Thymus (tissue), 11 donors: ENCODE measurements around the gene MIS18A. TPM values are rescaled to one million over a fixed set of nuclear protein-coding genes. Genes with fewer than 3 reads are reported as not detected.

ENCODE experiments used
- DNase-seq, 9 donors: peaks; one replicate each; pipeline ENCODE4 v3.0.0-alpha.2; 2013; ENCODE audit warnings: low spot score in 9 of 9, low read depth in 6 of 9, missing footprints in 1 of 9
- H3K27ac ChIP-seq, 2 donors: one replicate each; pipeline ENCODE4 v1.5.1; 2013; ENCODE audit warnings: control low read depth in 1 of 2, low read depth in 1 of 2, low read length in 1 of 2, mild to moderate bottlenecking in 1 of 2, moderate library complexity in 1 of 2
- H3K27me3 ChIP-seq, 2 donors: one replicate each; pipeline ENCODE4 v1.5.1; 2013; ENCODE audit warnings: low read length in 1 of 2; ENCODE audit not compliant: control insufficient read depth in 2 of 2, insufficient read depth in 1 of 2
- H3K36me3 ChIP-seq, 2 donors: one replicate each; pipeline ENCODE4 v1.5.1; 2013; ENCODE audit warnings: low read length in 1 of 2, mild to moderate bottlenecking in 1 of 2, moderate library complexity in 1 of 2; ENCODE audit not compliant: control insufficient read depth in 2 of 2, insufficient read depth in 2 of 2
- H3K4me1 ChIP-seq, 2 donors: one replicate each; pipeline ENCODE4 v1.5.1; 2013; ENCODE audit warnings: low read length in 2 of 2; ENCODE audit not compliant: control insufficient read depth in 2 of 2, insufficient read depth in 2 of 2
- H3K4me3 ChIP-seq, 2 donors: one replicate each; pipeline ENCODE4 v1.5.1; 2013; ENCODE audit warnings: low read length in 2 of 2, control low read depth in 1 of 2, mild to moderate bottlenecking in 1 of 2
- H3K9me3 ChIP-seq, 2 donors: one replicate each; pipeline ENCODE4 v1.5.1; 2013; ENCODE audit warnings: low read length in 1 of 2, mild to moderate bottlenecking in 1 of 2; ENCODE audit not compliant: control insufficient read depth in 2 of 2, insufficient read depth in 1 of 2
- WGBS: extraction: QIAGEN DNeasy Blood & Tissue Kit; methylation state at CpG from one replicate; pipeline ENCODE4 v1.1.7; 2013; 5-methylcytosine and 5-hydroxymethylcytosine counted together
- polyA plus RNA-seq: library from polyadenylated mRNA; stranded (reverse); fragments of 200-250 nt; gene quantifications from one replicate; pipeline ENCODE4 v1.2.3, GENCODE V29; 2013
- total RNA-seq: library from RNA; stranded (reverse); fragments of 120-200 nt; gene quantifications from one replicate; pipeline ENCODE4 v1.2.4, GENCODE V29; 2013
- donor health status: healthy.

The MIS18A gene
- total and polyA plus RNA-seq, 2 donors, result 12.5 to 16.5 TPM

- Histone ChIP-seq H3K9me3 (no peaks in the 10 kb centered on the region), H3K4me3 (no peak overlapping the region), H3K4me1 (no peaks in the 10 kb centered on the region), H3K27me3 (no peaks in the 10 kb centered on the region), H3K36me3 (no peaks in the 10 kb centered on the region), H3K27ac (no peak overlapping the region)
- 97% methylated on average over 6 of the region's 6 CpGs for WGBS
- DNase-seq, result no peak
These were observed 20.8 kb upstream of the MIS18A start for GRCh38 chr21:32299695-32300094.

- no peaks in the 10 kb centered on the region for H3K36me3 ChIP-seq
- DNase-seq, result no peak
- H3K27ac ChIP-seq, result no peak within 1 kb of the TSS
- H3K27me3 ChIP-seq, result no peaks in the 10 kb centered on the region
- no peaks in the 10 kb centered on the region for H3K4me1 ChIP-seq
- no peaks in the 10 kb centered on the region for H3K9me3 ChIP-seq
- WGBS, result 97% methylated on average over 14 of the region's 14 CpGs
- no peak within 1 kb of the TSS for H3K4me3 ChIP-seq
These were observed 19.8 kb upstream of the MIS18A start, which contains the start of gene MRAP for GRCh38 chr21:32298658-32299081. Gene MRAP (plus strand): TSS chr21:32298855. CDS start chr21:32298972, 117 bp downstream.

- WGBS, result 97% methylated on average over 6 of the region's 6 CpGs
- Histone ChIP-seq H3K27ac (no peak overlapping the region), H3K4me1 (no peaks in the 10 kb centered on the region), H3K27me3 (no peaks in the 10 kb centered on the region), H3K4me3 (no peak overlapping the region), H3K9me3 (no peaks in the 10 kb centered on the region), H3K36me3 (no peaks in the 10 kb centered on the region)
- DNase-seq, result no peak
These were observed 19.3 kb upstream of the MIS18A start for GRCh38 chr21:32298148-32298559.

DNA sequence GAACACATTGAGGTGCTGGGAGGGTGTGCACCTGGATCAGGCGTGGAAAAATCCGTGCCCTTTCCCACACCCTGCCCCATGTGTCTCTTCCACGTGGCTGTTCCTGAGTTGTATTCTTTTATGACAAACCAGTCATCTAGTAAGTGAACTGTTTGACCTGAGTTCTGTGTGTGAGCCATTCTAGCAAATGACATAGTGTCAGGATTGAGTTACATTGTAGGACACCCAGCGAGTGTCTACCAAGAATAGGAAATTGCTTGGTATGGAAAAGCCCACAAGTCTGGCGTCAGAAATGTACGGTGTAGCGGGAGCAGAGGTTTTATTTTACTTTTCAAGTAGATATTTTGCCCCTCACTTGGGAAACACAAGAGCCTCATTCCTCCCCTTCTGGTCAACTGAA, 18.6 kb upstream of the MIS18A start:
- H3K4me1 ChIP-seq, result no peaks in the 10 kb centered on the region
- DNase-seq, result no peak
- H3K27me3 ChIP-seq, result no peaks in the 10 kb centered on the region
- no peaks in the 10 kb centered on the region for H3K9me3 ChIP-seq
- no peak overlapping the region for H3K4me3 ChIP-seq
- no peak overlapping the region for H3K27ac ChIP-seq
- 95% methylated on average over 7 of the region's 7 CpGs for WGBS
- H3K36me3 ChIP-seq, result no peaks in the 10 kb centered on the region

- DNase-seq, result no peak
- Histone ChIP-seq H3K36me3 (no peaks in the 10 kb centered on the region), H3K4me1 (no peaks in the 10 kb centered on the region), H3K27ac (no peak overlapping the region), H3K4me3 (no peak overlapping the region), H3K27me3 (no peaks in the 10 kb centered on the region), H3K9me3 (no peaks in the 10 kb centered on the region)
- 99% methylated on average over 4 of the region's 4 CpGs for WGBS
These were observed 6.6 kb upstream of the MIS18A start for GRCh38 chr21:32285476-32285875.

DNA sequence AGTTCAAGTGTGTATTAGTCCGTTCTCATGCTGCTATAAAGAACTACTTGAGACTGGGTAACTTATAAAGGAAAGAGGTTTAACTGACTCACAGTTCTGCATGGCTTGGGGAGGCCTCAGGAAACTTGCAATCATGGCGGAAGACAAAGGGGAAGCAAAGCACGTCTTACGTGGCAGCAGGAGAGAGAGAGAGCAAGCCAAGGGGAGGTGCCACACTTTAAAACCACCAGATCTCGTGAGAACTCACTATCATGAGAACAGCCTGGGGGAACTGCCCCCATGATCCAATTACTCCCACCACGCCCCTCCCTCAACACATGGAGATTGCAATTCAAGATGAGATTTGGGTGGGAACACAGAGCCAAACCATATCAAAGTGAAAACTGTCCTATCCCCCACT, 4.1 kb upstream of the MIS18A start:
- Histone ChIP-seq H3K4me1 (peaks cover 5 to 10% of the 10 kb centered on the region in 2 donors), H3K4me3 (no peak overlapping the region), H3K9me3 (no peaks in the 10 kb centered on the region), H3K36me3 (no peaks in the 10 kb centered on the region), H3K27ac (no peak overlapping the region), H3K27me3 (no peaks in the 10 kb centered on the region)
- DNase-seq, result no peak
- 93% methylated on average over 6 of the region's 6 CpGs for WGBS

DNA sequence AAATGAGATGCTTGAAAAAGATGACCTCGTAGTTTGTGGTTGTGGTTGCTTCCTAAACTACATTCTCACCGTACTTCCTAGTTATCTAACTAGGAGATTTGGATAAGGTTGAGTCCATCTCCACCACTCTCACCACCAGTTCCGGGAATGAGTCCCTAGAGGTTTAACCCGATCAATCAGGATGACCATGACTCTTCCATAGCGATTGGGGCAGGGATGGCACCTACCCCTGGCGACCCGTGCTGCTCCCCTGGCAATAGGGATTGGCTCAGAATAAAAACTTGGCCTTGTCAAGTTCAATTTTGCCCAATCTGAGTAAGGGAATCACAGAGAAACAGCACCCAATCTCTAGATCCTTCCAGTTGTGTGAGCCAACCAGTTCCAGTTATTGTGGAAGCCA, 2.7 kb upstream of the MIS18A start:
- Histone ChIP-seq H3K27me3 (no peaks in the 10 kb centered on the region), H3K4me1 (peaks cover 5 to 10% of the 10 kb centered on the region in 2 donors), H3K27ac (no peak overlapping the region), H3K4me3 (no peak overlapping the region), H3K36me3 (no peaks in the 10 kb centered on the region), H3K9me3 (no peaks in the 10 kb centered on the region)
- no peak for DNase-seq
- WGBS, result 96% methylated on average over 7 of the region's 7 CpGs

- 11% methylated on average over 10 of the region's 10 CpGs for WGBS
- no peak for DNase-seq
- Histone ChIP-seq H3K27ac (peak overlapping the region; percentile 1 to 53), H3K9me3 (no peaks in the 10 kb centered on the region), H3K4me3 (peak overlapping the region; percentile 76 to 83), H3K4me1 (peaks cover 5 to 10% of the 10 kb centered on the region in 2 donors), H3K27me3 (no peaks in the 10 kb centered on the region), H3K36me3 (no peaks in the 10 kb centered on the region)
These were observed 480 bp upstream of the MIS18A start for GRCh38 chr21:32279377-32279680.

- Histone ChIP-seq H3K27ac (peak overlapping the region in 1 of 2 donors; percentile 74), H3K27me3 (no peaks in the 10 kb centered on the region), H3K36me3 (peaks cover 3 to 6% of the 10 kb centered on the region in 2 donors), H3K9me3 (no peaks in the 10 kb centered on the region), H3K4me3 (peak overlapping the region; percentile 76 to 83), H3K4me1 (peaks cover 5 to 10% of the 10 kb centered on the region in 2 donors)
- DNase-seq, result peak in 2 of 9 donors; percentile 10 to 30
- under 1% methylated on average over 9 of the region's 9 CpGs for WGBS
These were observed 746 bp downstream of the MIS18A start for GRCh38 chr21:32278103-32278502.

DNA sequence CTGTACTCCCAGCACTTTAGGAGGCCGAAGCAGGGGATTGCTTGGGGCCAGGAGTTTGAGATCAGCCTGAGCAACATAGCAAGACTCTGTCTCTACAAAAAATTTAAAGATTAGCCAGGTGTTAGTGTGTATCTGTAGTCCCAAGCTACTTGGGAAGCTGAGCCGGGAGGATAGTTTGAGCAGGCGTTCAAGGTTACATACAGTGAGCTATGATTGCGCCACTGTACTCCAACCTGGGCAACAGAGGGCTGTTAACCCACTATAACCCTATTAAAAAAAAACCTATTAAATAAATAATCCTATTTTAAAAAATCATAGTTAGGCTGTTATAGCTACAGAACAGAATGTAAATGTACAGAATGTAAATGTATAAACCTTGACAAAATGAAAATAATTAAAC, 2.2 kb downstream of the MIS18A start:
- H3K27ac ChIP-seq, result no peak overlapping the region
- no peaks in the 10 kb centered on the region for H3K27me3 ChIP-seq
- H3K4me3 ChIP-seq, result no peak overlapping the region
- no peak for DNase-seq
- H3K4me1 ChIP-seq, result peaks cover 5 to 10% of the 10 kb centered on the region in 2 donors
- no peaks in the 10 kb centered on the region for H3K9me3 ChIP-seq
- 99% methylated on average over 4 of the region's 4 CpGs for WGBS
- H3K36me3 ChIP-seq, result peaks cover 8 to 10% of the 10 kb centered on the region in 2 donors
